GM19193 (cell line): ENCODE measurements around the gene PHF13.

Source experiments
- POLR2A ChIP-seq: IDR thresholded peaks from 4 replicates; pipeline ENCODE4 v1.6.1; 2011; ENCODE audit not compliant: insufficient read depth, insufficient read length; ENCODE audit errors: extremely low read depth

The PHF13 gene

GRCh38 chr1:6628971-6629479, 15.5 kb downstream of the PHF13 start:
- no peak for TF ChIP-seq POLR2A

- TF ChIP-seq POLR2A, result no peak
These were observed 16.5 kb downstream of the PHF13 start for GRCh38 chr1:6630027-6630426.

DNA sequence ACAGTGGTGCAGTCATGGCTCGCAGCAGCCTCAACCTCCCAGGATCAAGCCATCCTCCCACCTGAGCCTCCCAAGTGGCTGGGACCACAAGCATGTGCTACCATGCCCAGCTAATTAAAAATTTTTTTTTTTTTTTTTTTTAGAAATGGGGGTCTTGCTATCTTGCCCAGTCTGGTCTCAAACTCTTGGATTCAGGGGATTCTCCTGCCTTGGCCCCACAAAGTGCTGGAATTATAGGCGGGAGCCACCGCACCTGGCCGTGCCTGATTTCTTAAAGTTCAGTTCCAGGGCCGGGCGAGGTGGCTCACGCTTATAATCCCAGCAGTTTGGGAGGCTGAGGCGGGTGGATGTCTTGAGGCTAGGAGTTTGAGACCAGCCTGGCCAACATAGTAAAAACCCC, 17.5 kb downstream of the PHF13 start:
- no peak for TF ChIP-seq POLR2A

DNA sequence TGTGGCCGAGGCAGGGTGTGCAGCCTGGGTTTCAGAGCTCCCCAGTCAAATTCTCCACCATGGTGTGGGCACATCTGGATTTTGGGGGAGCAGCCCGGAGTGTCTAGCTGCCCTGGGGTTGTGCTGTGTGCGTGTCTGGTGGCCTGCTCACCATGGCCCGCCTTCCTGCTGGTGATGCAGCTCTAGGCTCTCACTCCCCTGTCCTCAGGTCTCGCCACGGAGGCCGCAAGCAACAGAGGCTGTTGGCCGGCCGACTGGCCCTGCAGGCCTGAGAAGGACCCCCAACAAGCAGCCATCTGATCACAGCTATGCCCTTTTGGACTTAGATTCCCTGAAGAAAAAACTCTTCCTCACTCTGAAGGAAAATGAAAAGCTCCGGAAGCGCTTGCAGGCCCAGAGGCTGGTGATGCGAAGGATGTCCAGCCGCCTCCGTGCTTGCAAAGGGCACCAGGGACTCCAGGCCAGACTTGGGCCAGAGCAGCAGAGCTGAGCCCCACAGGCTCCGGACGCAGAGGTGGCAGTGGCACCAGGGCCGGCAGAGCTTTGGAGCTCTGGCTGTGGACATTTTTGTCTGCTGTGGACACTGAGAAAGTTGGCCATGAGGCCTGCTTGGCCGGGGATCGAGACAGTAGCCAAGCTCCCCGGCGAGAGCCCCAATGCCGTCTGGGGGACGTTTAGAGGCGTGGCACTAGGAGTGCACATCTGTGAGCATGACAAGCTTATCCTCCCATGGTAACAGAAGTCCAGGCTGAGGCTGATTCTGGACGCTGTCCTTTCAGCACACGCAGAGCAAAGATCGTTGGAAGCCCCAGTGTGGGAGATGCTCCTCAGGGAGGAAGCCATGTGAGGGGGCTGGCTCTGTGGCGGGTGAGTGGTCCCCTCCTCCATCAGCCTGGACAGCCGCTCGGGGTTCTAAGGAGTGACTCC, 19.3 kb downstream of the PHF13 start:
- no peak for TF ChIP-seq POLR2A

- no peak for TF ChIP-seq POLR2A
These were observed 21.0 kb downstream of the PHF13 start for GRCh38 chr1:6634371-6635052.

DNA sequence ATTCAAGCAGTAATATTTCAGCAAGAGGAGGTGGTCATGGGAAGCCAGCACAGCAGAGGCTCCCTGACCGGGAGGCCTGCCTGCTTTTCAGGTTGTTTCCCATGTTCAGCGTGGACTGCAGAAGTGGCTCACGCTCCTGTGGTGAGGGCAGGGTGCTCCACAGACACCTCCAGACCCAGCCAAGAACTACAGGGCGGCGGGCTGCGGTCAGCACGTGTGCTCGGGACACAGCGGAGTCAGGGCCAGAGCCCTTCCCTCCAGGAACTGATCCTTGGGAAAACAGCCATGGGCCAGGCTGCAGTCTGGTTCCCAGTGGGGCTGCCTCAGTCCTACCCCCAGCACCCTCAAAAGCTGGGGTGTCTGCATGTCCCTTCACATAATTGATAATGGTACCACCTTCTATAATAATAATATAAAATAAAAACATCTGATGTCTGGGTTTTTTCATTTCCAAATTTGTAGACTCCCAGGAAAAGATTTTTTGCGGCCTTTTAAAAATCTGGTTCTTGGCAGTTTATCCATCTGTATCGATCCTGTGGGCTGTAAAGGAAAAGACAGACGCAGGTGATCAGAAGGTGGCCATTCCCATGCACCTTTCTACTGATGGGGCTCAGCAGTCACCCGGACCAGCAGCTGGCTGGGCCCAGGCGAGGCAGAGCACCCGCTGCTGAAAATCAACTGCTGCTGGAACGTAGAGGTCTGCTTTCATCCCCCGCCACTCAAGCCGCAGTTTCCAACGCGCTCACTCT, 21.8 kb downstream of the PHF13 start:
- no peak for TF ChIP-seq POLR2A

GRCh38 chr1:6635910-6636760, 22.6 kb downstream of the PHF13 start:
- no peak for TF ChIP-seq POLR2A

- TF ChIP-seq POLR2A, result no peak
These were observed 24.2 kb downstream of the PHF13 start for GRCh38 chr1:6637770-6638169.

DNA sequence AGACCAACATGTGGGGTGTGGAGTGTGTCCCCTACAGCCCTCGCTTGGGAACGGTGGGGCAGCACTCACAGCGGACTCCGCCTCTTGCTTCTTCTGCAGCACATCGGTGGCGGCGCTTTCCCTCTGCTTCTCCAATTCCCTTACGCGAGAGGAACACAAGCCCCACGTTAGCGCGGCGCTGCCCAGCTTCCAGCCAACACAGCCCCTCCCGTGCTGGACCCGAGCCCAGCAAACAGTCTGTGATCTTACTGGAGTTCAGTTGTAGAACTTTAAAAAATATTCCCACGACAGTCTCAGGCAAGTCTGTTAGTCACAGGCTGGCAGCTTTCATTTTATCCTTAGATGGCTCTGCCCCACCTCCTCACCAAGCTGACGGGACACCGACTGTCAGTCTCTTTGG, 24.7 kb downstream of the PHF13 start:
- TF ChIP-seq POLR2A, result no peak

GRCh38 chr1:6645018-6645417, 31.5 kb downstream of the PHF13 start:
- no peak for TF ChIP-seq POLR2A

- TF ChIP-seq POLR2A, result no peak
These were observed 33.1 kb downstream of the PHF13 start for GRCh38 chr1:6646499-6647148.

- no peak for TF ChIP-seq POLR2A
These were observed 35.0 kb downstream of the PHF13 start for GRCh38 chr1:6648556-6648955.

- TF ChIP-seq POLR2A, result no peak
These were observed 38.4 kb downstream of the PHF13 start for GRCh38 chr1:6651909-6652308.

DNA sequence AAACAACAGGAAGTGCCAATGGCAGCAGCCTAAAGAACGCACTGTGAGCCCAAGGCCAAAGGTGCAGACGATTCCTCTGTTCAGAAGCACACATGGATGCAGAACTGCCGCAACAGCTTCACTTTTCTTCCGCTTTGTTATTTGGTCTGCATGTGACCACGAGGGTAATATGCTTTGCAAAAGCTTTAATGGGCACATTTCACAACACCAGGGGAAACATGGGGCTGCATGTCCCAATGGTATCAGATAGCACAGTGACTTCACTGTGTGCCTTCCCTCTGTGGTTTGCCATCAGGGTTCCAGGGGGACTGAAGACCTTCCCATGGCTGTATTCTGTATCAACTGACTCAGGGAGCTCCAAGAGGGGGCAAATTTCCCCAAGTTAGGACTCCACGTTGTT, 39.5 kb downstream of the PHF13 start:
- no peak for TF ChIP-seq POLR2A
